ENCODE data around the gene CAMK2B.

The CAMK2B gene

GRCh38 chr7:44305564-44306507 lies 19.6 kb downstream of the CAMK2B start:
- DNase-seq (ENCODE audit: low read depth) = no peak
- TF ChIP-seq CTCF (conservative IDR thresholded peaks at IDR 0.05; ENCODE audit: low read length) = no peak
- H3K4me3 ChIP-seq (ENCODE audit: low read length) = no peak overlapping the region

GRCh38 chr7:44294325-44295069 lies 30.9 kb downstream of the CAMK2B start:
- no peak for TF ChIP-seq CTCF (conservative IDR thresholded peaks at IDR 0.05; ENCODE audit: low read length)
- DNase-seq (ENCODE audit: low read depth) = no peak

GRCh38 chr7:44293561-44294324 lies 31.7 kb downstream of the CAMK2B start:
- no peak for DNase-seq (ENCODE audit: low read depth)
- TF ChIP-seq CTCF (conservative IDR thresholded peaks at IDR 0.05; ENCODE audit: low read length) = no peak
- H3K4me3 ChIP-seq (ENCODE audit: low read length) = no peak overlapping the region

More at GRCh38 chr7:44294325-44295069, 30.9 kb downstream of the CAMK2B start:
- H3K4me3 ChIP-seq (ENCODE audit: low read length) = no peak overlapping the region

GRCh38 chr7:44292876-44293560 lies 32.4 kb downstream of the CAMK2B start:
- no peak overlapping the region for H3K4me3 ChIP-seq (ENCODE audit: low read length)
- TF ChIP-seq CTCF (conservative IDR thresholded peaks at IDR 0.05; ENCODE audit: low read length) = no peak
- no peak for DNase-seq (ENCODE audit: low read depth)

GRCh38 chr7:44292420-44292817 lies 33.0 kb downstream of the CAMK2B start:
- no peak overlapping the region for H3K4me3 ChIP-seq (ENCODE audit: low read length)
- TF ChIP-seq CTCF (conservative IDR thresholded peaks at IDR 0.05; ENCODE audit: low read length) = no peak

GRCh38 chr7:44291733-44292419 lies 33.5 kb downstream of the CAMK2B start:
- TF ChIP-seq CTCF (conservative IDR thresholded peaks at IDR 0.05; ENCODE audit: low read length) = no peak
- DNase-seq (ENCODE audit: low read depth) = no peak

More at GRCh38 chr7:44292420-44292817, 33.0 kb downstream of the CAMK2B start:
- no peak for DNase-seq (ENCODE audit: low read depth)

More at GRCh38 chr7:44291733-44292419, 33.5 kb downstream of the CAMK2B start:
- no peak overlapping the region for H3K4me3 ChIP-seq (ENCODE audit: low read length)
